Cardiac fibroblast (primary cell): Measurements from ENCODE around the gene SLC12A8.

Experiments used
- DNase-seq, 2 donors: peaks; one replicate each; pipeline versions ENCODE4 v3.0.0 to v3.0.0-alpha.2; 2010; ENCODE audit warnings: low read depth in 2 of 2
- H3K4me3 ChIP-seq, 2 donors: replicated peaks in 1 of 2; 1 replicate in 1 of 2; 2 replicates in 1 of 2; pipeline ENCODE4 v1.5.1; 2011; ENCODE audit warnings: low read depth in 2 of 2, low read length in 2 of 2, mild to moderate bottlenecking in 2 of 2, moderate library complexity in 1 of 2
- TF ChIP-seq, protein P1 (sequence below): IDR thresholded peaks from one replicate; pipeline ENCODE4 v1.5.1; 2011; ENCODE audit warnings: low read depth, mild to moderate bottlenecking, low read length, inconsistent platforms

SLC12A8 gene, protein sequence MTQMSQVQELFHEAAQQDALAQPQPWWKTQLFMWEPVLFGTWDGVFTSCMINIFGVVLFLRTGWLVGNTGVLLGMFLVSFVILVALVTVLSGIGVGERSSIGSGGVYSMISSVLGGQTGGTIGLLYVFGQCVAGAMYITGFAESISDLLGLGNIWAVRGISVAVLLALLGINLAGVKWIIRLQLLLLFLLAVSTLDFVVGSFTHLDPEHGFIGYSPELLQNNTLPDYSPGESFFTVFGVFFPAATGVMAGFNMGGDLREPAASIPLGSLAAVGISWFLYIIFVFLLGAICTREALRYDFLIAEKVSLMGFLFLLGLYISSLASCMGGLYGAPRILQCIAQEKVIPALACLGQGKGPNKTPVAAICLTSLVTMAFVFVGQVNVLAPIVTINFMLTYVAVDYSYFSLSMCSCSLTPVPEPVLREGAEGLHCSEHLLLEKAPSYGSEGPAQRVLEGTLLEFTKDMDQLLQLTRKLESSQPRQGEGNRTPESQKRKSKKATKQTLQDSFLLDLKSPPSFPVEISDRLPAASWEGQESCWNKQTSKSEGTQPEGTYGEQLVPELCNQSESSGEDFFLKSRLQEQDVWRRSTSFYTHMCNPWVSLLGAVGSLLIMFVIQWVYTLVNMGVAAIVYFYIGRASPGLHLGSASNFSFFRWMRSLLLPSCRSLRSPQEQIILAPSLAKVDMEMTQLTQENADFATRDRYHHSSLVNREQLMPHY

DNA sequence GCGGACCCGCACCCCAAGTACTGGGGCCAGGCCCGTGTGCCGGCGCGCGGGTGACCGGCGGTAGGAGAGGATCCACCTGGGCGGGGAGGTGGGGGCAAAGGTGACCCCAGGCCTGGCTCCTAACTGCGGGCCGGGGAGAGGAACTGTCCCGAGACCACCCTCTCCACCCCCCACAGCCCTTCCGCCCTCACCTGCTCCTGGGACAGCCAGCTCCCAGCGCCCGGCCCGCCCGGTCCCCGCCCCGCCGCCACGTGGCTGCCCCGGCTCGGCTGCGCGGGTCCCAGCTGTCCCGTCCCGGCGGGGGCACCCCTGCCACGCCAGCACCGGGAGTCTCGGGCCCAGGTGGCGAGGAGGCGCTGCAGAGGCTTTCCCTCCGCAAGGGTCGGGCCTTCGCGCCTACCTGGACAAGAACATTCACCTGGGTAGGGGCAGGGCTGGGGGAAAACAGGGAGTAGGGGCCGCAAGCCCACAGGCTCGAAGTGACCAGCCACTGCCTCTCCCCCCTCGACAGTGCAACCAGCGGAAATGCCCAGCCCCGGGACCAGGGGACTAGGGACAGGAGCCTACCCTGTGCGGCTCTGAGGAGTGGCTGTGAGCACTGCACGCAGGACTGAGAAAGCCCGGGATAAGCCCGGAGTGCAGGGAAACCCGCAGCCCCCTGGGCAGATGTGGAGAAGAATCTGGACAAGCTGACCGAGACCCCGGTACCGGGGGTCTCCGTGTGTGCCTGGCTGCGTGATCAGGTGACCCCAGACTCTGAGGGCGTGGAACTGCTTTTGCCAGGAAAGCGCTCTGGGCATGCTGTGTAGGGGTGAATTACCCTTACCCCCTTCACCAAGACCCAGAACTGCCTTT is at the start of gene SLC12A8:
TSS of gene SLC12A8 (minus strand) at position 240 of the 855 bp plus-strand sequence. CDS start 1,399 bp downstream, outside the sequence.
- H3K4me3 ChIP-seq = peak within 1 kb of the TSS; percentile 51 to 52
- no peak for DNase-seq
- TF ChIP-seq, protein P1, sequence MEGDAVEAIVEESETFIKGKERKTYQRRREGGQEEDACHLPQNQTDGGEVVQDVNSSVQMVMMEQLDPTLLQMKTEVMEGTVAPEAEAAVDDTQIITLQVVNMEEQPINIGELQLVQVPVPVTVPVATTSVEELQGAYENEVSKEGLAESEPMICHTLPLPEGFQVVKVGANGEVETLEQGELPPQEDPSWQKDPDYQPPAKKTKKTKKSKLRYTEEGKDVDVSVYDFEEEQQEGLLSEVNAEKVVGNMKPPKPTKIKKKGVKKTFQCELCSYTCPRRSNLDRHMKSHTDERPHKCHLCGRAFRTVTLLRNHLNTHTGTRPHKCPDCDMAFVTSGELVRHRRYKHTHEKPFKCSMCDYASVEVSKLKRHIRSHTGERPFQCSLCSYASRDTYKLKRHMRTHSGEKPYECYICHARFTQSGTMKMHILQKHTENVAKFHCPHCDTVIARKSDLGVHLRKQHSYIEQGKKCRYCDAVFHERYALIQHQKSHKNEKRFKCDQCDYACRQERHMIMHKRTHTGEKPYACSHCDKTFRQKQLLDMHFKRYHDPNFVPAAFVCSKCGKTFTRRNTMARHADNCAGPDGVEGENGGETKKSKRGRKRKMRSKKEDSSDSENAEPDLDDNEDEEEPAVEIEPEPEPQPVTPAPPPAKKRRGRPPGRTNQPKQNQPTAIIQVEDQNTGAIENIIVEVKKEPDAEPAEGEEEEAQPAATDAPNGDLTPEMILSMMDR = no peak

DNA sequence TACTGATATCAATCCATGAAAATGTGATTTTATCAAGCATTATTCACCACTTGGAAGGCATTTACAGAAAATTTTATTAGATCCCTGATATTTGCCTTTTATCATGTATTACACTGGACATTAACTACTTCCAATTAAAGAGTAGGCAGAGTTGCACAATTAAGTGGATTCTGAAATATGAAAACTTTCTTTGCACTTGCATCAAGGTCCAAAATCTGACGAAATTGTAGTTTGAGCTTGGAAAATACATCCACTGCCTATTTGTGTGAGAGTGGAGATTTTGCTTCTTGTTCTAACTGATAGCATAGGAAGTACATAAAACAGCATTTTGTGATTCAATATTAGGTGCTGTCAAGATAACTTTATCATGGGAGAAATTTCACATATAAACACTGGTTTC is 49.6 kb upstream of the SLC12A8 start:
- no peak overlapping the region for H3K4me3 ChIP-seq
- TF ChIP-seq, protein P1 = no peak
- DNase-seq = no peak

DNA sequence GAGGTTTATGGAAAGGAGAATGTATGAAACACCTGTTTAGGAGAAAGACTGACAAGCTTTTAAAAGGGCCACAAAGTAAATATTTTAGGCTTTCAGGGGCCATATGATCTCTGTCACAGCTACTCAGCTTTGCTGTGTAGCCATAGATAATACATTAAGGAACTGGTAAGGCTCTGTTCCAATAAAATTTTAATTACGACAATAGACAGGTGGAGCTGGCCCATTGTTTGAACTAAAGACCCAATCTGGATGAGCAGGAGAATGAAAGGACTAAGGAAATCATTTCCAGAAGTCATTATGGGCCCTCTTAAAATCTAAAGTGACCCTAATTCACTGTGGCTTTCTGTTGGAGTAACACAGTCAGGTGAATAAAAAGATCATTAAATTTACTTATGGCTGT is 48.5 kb upstream of the SLC12A8 start:
- DNase-seq = no peak
- TF ChIP-seq, protein P1 = no peak
- H3K4me3 ChIP-seq = no peak overlapping the region

DNA sequence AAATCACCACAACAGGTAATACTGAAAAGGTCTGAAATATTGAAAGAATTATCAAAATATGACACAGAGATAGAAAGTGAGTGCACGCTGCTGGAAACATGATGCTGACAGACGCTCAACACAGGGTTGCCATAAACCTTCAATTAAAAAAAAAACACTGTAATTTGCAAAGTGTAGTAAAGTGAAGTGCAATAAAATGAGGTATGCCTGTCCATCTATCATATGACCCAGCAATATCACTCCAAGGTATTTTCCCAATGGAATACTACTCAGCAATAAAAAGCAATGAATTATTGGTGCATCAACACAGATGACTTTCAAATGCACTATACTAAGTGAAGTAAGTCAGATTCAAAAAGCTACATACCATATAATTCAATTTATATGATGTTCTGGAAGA is 47.6 kb upstream of the SLC12A8 start:
- TF ChIP-seq, protein P1 = no peak
- DNase-seq = no peak
- no peak overlapping the region for H3K4me3 ChIP-seq

DNA sequence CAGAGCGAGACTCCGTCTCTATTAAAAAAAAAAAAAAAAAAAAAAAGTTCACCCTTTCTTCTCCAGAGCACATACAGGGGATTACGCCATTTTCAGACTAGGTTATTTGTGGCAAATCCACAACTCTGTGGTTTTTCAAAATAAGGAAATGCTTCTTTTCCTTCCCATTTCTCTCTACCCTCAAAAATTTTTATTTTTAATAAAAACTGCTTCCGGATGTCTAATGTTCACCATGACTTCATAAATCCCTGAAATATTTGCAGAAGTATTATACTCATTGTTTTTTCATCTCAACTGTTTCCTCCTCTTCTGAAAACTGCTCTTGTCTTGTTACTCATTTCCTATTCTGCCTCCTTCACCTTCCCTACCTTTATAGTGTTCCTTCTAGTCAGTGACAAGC is 45.0 kb upstream of the SLC12A8 start:
- no peak overlapping the region for H3K4me3 ChIP-seq
- DNase-seq = peak in 1 of 2 donors; percentile 17
- TF ChIP-seq, protein P1 = no peak

DNA sequence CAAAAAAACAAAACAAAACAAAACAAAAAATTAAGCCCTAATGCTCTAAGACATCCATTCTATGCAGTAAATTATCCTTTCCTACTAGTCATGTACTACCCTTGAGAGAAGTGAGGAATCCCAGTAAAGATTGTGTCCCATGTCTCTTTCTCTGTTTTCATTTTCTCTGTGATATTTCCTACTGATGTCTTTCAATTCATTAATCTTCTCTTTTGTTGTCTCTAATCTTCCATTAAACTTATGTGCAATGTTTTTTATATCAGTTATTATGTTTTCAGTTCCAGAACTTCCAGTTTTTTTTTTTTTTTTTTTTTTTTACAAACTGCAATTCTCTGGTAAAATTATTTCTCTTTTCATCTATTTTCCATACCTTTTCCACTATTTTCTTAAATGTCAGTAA is 44.1 kb upstream of the SLC12A8 start:
- no peak overlapping the region for H3K4me3 ChIP-seq
- TF ChIP-seq, protein P1 = no peak
- no peak for DNase-seq
